Left ventricle myocardium inferior (tissue), 1 donor: ENCODE measurements around the gene LSAMP. TPM values are rescaled to one million over a fixed set of nuclear protein-coding genes. Genes with fewer than 3 reads are reported as not detected.

Source experiments
- DNase-seq: peaks from one replicate; pipeline ENCODE4 v3.0.0-alpha.2; 2020
- H3K27ac ChIP-seq: fragments of 200-600 bp; replicated peaks from 2 replicates; pipeline ENCODE4 v1.8.0; 2021
- H3K27me3 ChIP-seq: fragments of 200-600 bp; 2 replicates; pipeline ENCODE4 v1.8.0; 2021; ENCODE audit warnings: low read depth
- H3K36me3 ChIP-seq: fragments of 200-600 bp; 2 replicates; pipeline ENCODE4 v1.8.0; 2021
- H3K4me1 ChIP-seq: fragments of 200-600 bp; 2 replicates; pipeline ENCODE4 v1.8.0; 2021
- H3K4me3 ChIP-seq: fragments of 200-600 bp; 2 replicates; pipeline ENCODE4 v1.8.0; 2021; ENCODE audit warnings: mild to moderate bottlenecking, moderate library complexity
- H3K9me3 ChIP-seq: fragments of 200-600 bp; replicated peaks from 2 replicates; pipeline ENCODE4 v1.8.0; 2021
- intact Hi-C: fragments of 100-400 bp; cut with micrococcal nuclease; formaldehyde crosslinking; loops from one replicate; pipeline ENCODE4 v1.11.0; 2022
- total RNA-seq: library from RNA; stranded (reverse); fragmentation: NEBNext Ultra II Directional; extraction: Animal tissue kit (Norgen Biotek cat#: 25700); gene quantifications from one replicate; pipeline ENCODE4 v1.2.1, GENCODE V29; 2021
- TF ChIP-seq, protein P1 (sequence below): fragments of 200-600 bp; IDR thresholded peaks from 2 replicates; pipeline ENCODE4 v1.8.0; 2021; ENCODE audit warnings: antibody characterized with exemption, mild to moderate bottlenecking, borderline replicate concordance
- donor health status: DM: no; HTN: yes; CAD: no; lungs with severe emphysema.

LSAMP gene
- total RNA-seq, 1 donor from 2014 or later: 1.2 TPM

DNA sequence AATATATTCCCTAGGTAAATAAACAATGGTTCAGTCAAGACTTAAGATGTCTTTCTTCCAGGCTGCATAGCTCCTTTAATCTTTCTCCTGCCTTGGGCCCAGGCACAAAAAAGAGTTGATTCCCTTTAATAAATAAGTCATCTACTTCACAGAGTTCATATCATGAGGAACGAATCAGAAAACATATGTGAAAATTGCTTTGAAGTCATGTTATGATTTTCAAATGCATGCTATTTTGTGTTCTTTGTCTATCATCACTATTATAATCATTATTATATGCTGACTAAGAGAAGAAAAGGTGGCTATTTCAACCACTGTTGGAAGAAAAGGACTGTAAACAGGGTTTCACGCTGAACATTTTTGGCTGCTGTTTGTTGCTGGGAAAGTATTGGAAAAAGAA lies 70.4 kb downstream of the LSAMP start:
- Histone ChIP-seq H3K27ac (no peak overlapping the region), H3K4me1 (no peaks in the 10 kb centered on the region), H3K27me3 (no peaks in the 10 kb centered on the region), H3K36me3 (no peaks in the 10 kb centered on the region), H3K4me3 (no peak overlapping the region), H3K9me3 (no peaks in the 10 kb centered on the region)
- no peak for DNase-seq
- TF ChIP-seq, protein P1, sequence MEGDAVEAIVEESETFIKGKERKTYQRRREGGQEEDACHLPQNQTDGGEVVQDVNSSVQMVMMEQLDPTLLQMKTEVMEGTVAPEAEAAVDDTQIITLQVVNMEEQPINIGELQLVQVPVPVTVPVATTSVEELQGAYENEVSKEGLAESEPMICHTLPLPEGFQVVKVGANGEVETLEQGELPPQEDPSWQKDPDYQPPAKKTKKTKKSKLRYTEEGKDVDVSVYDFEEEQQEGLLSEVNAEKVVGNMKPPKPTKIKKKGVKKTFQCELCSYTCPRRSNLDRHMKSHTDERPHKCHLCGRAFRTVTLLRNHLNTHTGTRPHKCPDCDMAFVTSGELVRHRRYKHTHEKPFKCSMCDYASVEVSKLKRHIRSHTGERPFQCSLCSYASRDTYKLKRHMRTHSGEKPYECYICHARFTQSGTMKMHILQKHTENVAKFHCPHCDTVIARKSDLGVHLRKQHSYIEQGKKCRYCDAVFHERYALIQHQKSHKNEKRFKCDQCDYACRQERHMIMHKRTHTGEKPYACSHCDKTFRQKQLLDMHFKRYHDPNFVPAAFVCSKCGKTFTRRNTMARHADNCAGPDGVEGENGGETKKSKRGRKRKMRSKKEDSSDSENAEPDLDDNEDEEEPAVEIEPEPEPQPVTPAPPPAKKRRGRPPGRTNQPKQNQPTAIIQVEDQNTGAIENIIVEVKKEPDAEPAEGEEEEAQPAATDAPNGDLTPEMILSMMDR: no peak
- intact Hi-C loops: no loop called here

DNA sequence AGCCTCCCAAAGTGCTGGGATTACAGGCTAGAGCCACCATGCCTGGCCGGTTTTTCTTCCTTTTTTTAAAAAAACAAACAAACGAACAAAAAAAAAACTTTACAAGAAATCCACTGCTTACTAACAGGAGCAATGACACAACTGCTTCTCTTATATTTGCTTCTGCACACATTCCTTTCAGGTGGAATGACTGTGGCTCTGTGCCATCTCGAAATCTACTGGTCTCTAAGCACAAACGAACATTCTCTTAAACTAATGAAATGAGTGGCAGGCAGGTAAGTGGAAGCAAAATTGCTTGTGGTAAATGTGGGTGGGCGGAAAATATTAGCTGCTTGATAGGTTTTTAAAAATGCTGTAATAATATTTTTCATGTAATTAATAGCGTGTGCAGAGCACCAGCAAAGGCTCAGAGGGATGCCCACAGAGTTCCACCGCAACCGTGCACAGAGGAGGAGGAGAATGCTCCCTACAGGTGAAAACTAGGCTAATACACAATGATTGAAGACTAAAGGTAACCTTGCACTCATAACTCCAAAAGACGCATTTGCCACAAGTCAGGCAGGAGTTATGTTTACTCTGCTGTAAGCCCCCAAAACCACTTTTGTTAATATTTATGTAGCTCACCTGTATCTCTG lies 77.4 kb downstream of the LSAMP start:
- intact Hi-C loops: no loop called here
- Histone ChIP-seq H3K4me3 (no peak overlapping the region), H3K4me1 (no peaks in the 10 kb centered on the region), H3K9me3 (no peaks in the 10 kb centered on the region), H3K36me3 (no peaks in the 10 kb centered on the region), H3K27me3 (no peaks in the 10 kb centered on the region), H3K27ac (no peak overlapping the region)
- DNase-seq: no peak
- TF ChIP-seq, protein P1: no peak

DNA sequence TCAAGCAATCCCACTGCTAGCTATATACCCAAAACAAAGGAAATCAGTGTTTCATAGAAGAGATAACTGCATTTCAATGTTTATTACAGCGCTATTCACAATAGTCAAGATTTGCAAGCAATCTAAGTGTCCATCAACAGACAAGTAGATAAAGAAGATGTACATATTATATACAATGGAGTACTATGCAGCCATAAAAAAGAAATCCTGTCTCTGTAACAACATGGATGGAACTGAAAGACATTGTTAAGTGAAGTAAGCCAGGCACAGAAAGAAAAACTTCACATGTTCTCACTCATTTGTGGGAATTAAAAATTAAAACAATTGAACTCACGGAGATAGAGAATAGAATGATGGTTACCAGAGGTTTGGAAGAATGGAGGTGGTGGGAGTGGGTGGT lies 89.2 kb downstream of the LSAMP start:
- H3K9me3 ChIP-seq: peaks cover 10% of the 10 kb centered on the region
- TF ChIP-seq, protein P1: no peak
- no peaks in the 10 kb centered on the region for H3K4me1 ChIP-seq
- no peak overlapping the region for H3K4me3 ChIP-seq
- intact Hi-C loops: no loop called here
- no peak for DNase-seq
- no peaks in the 10 kb centered on the region for H3K27me3 ChIP-seq
- H3K27ac ChIP-seq: no peak overlapping the region
- no peaks in the 10 kb centered on the region for H3K36me3 ChIP-seq

DNA sequence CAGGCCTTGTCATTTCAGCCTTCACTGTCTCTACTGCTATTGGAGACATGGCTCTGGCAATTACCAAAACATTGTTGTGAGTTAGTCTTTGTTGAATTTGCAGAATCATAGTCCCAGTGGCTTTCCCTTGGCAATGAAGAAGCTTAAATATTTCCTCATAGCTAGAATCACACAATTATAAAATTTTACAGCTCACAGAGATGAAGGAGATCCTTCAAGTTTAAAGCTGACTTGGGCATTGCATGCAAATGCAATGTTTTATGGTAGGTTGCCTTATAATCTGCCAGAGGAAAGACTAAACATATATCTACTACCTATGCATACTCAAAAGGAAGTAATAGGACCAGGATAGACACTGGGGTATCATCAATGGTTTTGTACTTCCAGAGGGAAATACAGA lies 90.9 kb downstream of the LSAMP start:
- H3K4me3 ChIP-seq: no peak overlapping the region
- no peaks in the 10 kb centered on the region for H3K36me3 ChIP-seq
- no peaks in the 10 kb centered on the region for H3K27me3 ChIP-seq
- TF ChIP-seq, protein P1: no peak
- H3K27ac ChIP-seq: no peak overlapping the region
- DNase-seq: no peak
- H3K4me1 ChIP-seq: no peaks in the 10 kb centered on the region
- intact Hi-C loops: no loop called here
- H3K9me3 ChIP-seq: peaks cover 10% of the 10 kb centered on the region

DNA sequence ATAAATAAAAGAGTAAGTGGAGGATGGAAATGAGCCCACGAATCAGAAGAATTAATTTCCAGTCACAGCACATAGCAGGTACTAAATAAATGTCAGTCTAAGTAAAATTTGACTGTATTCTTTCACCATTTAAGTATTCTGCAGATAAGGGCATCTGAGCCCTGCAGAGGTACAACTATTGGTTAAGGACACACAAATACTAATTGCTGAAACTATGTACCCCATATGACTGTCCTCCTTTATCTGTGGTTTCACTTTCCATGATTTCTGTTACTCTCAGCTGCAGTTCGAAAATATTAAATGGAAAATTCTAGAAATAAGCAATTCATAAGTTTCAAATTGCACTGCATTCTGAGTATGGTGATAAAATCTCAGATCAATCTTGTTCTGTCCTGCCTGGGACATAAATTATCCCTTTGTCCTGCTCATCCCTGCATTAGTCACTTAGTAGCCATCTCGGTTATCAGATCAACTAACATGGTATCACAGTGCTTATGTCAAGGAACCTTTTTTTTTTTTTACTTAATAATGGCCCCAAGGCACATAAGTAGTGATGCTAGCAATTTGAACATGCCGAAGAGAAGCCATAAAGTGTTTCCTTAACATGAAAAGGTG lies 95.1 kb downstream of the LSAMP start:
- Histone ChIP-seq H3K4me3 (no peak overlapping the region), H3K27ac (no peak overlapping the region), H3K4me1 (no peaks in the 10 kb centered on the region), H3K36me3 (no peaks in the 10 kb centered on the region), H3K9me3 (no peaks in the 10 kb centered on the region), H3K27me3 (no peaks in the 10 kb centered on the region)
- DNase-seq: no peak
- intact Hi-C loops: no loop called here
- TF ChIP-seq, protein P1: no peak
